HEK293 (cell line): ENCODE data around the gene DSN1.

Experiments used
- BCL6B ChIP-seq: fragments of 450-650 bp; formaldehyde crosslinking; IDR thresholded peaks from 2 replicates; pipeline ENCODE4 v1.5.1; 2017; ENCODE audit warnings: missing biosample characterization, missing genetic modification characterization
- CTCF ChIP-seq: fragments of 450-650 bp; formaldehyde crosslinking; IDR thresholded peaks from 2 replicates; pipeline ENCODE4 v1.5.1; 2016; ENCODE audit warnings: missing biosample characterization, missing genetic modification characterization
- GLI4 ChIP-seq: fragments of 450-650 bp; formaldehyde crosslinking; IDR thresholded peaks from 2 replicates; pipeline ENCODE4 v1.5.1; 2016; ENCODE audit warnings: missing biosample characterization, missing genetic modification characterization
- KLF8 ChIP-seq: fragments of 450-650 bp; formaldehyde crosslinking; IDR thresholded peaks from 2 replicates; pipeline ENCODE4 v1.5.1; 2016; ENCODE audit warnings: missing biosample characterization, missing genetic modification characterization
- ZBTB1 ChIP-seq: fragments of 450-650 bp; formaldehyde crosslinking; IDR thresholded peaks from 2 replicates; pipeline ENCODE4 v1.5.1; 2016; ENCODE audit warnings: missing biosample characterization, missing genetic modification characterization
- ZBTB11 ChIP-seq: fragments of 450-650 bp; formaldehyde crosslinking; conservative IDR thresholded peaks from 2 replicates; pipeline ENCODE4 v1.5.1; 2016; ENCODE audit warnings: low read depth, missing biosample characterization, missing genetic modification characterization
- ZNF121 ChIP-seq: fragments of 450-650 bp; formaldehyde crosslinking; IDR thresholded peaks from 2 replicates; pipeline ENCODE4 v1.5.1; 2016; ENCODE audit warnings: missing biosample characterization, missing genetic modification characterization
- ZNF211 ChIP-seq: fragments of 450-650 bp; formaldehyde crosslinking; IDR thresholded peaks from 2 replicates; pipeline ENCODE4 v1.5.1; 2016; ENCODE audit warnings: low read depth, missing biosample characterization, missing genetic modification characterization
- ZNF449 ChIP-seq: fragments of 450-650 bp; formaldehyde crosslinking; IDR thresholded peaks from 2 replicates; pipeline ENCODE4 v1.5.1; 2017; ENCODE audit warnings: missing biosample characterization, mild to moderate bottlenecking, missing genetic modification characterization, moderate library complexity

GRCh38 chr20:36773597-36774390 is at the start of gene DSN1:
- TF ChIP-seq CTCF (tag by site-specific recombination) = no peak; the same call in 1 of the 2 replicates
- TF ChIP-seq GLI4 (tag by site-specific recombination) = no peak
- TF ChIP-seq ZNF121 (tag by site-specific recombination) = no peak
- TF ChIP-seq ZNF449 = 0 out of 2 replicates have a peak, but pooled peaks have one; percentile 23
- no peak for TF ChIP-seq ZNF211 (tag by site-specific recombination)
- no peak for TF ChIP-seq ZBTB11 (tag by site-specific recombination)
- peak; percentile 77 for TF ChIP-seq KLF8 (tag by site-specific recombination)
- no peak for TF ChIP-seq BCL6B (tag by site-specific recombination)
- peak; percentile 52; the same call in 1 of the 2 replicates for TF ChIP-seq ZBTB1
